CD14-positive monocyte (primary cell): ENCODE measurements around the gene CES2. TPM values are rescaled to one million over a fixed set of nuclear protein-coding genes. Genes with fewer than 3 reads are reported as not detected.

Source experiments
- DNase-seq, 3 donors: peaks; one replicate each; pipeline ENCODE4 v3.0.0-alpha.2; 2011 to 2022
- H2AFZ ChIP-seq: 2 replicates; pipeline ENCODE4 v1.6.0; 2012; ENCODE audit warnings: mild to moderate bottlenecking, low read depth, low read length, inconsistent platforms; ENCODE audit not compliant: insufficient read depth, poor library complexity, severe bottlenecking
- H3K27ac ChIP-seq, 2 donors: 1 replicate in 1 of 2; 2 replicates in 1 of 2; pipeline ENCODE4 v1.5.1; 2012 to 2013; ENCODE audit warnings: low read length in 2 of 2, control low read depth in 1 of 2, inconsistent platforms in 1 of 2, low read depth in 1 of 2, mild to moderate bottlenecking in 1 of 2
- H3K27me3 ChIP-seq, 2 donors: one replicate each; pipeline versions ENCODE4 v1.6.0 to v1.6.1; 2011 to 2013; ENCODE audit warnings: low read length in 2 of 2; ENCODE audit not compliant: control insufficient read depth in 2 of 2, insufficient read depth in 2 of 2
- H3K36me3 ChIP-seq, 2 donors: replicated peaks in 1 of 2; 1 replicate in 1 of 2; 2 replicates in 1 of 2; pipeline versions ENCODE4 v1.5.1 to v1.6.1; 2012 to 2013; ENCODE audit warnings: low read length in 2 of 2, control low read depth in 1 of 2, inconsistent platforms in 1 of 2, mild to moderate bottlenecking in 1 of 2; ENCODE audit not compliant: insufficient read depth in 2 of 2, control insufficient read depth in 1 of 2
- H3K4me1 ChIP-seq, 2 donors: 1 replicate in 1 of 2; 2 replicates in 1 of 2; pipeline versions ENCODE4 v1.5.1 to v1.6.1; 2012 to 2013; ENCODE audit warnings: low read length in 2 of 2, control low read depth in 1 of 2, inconsistent platforms in 1 of 2, mild to moderate bottlenecking in 1 of 2, moderate library complexity in 1 of 2; ENCODE audit not compliant: insufficient read depth in 2 of 2, control insufficient read depth in 1 of 2
- H3K4me2 ChIP-seq: replicated peaks from 2 replicates; pipeline ENCODE3; 2012; ENCODE audit warnings: low read length, moderate library complexity, mild to moderate bottlenecking; ENCODE audit not compliant: poor library complexity, severe bottlenecking; ENCODE audit errors: extremely low read depth
- H3K4me3 ChIP-seq, 3 experiments: fragments of 200-600 bp in 1 of 3; sonication (generic) in 1 of 3; replicated peaks in 1 of 3; 1 replicate in 2 of 3; 2 replicates in 1 of 3; pipeline ENCODE4 v1.5.1; 2011 to 2013; ENCODE audit warnings: low read length in 3 of 3, mild to moderate bottlenecking in 3 of 3, control low read depth in 2 of 3, low read depth in 2 of 3, inconsistent platforms in 1 of 3, moderate library complexity in 1 of 3
- H3K79me2 ChIP-seq: 2 replicates; pipeline ENCODE4 v1.6.0; 2012; ENCODE audit warnings: mild to moderate bottlenecking, control low read depth, inconsistent platforms, low read length, moderate library complexity; ENCODE audit not compliant: insufficient read depth
- H3K9ac ChIP-seq: 2 replicates; pipeline ENCODE4 v1.6.0; 2017; ENCODE audit warnings: low read length, mild to moderate bottlenecking; ENCODE audit not compliant: insufficient read depth, poor library complexity, severe bottlenecking
- H3K9me3 ChIP-seq, 2 donors: replicated peaks in 1 of 2; 1 replicate in 1 of 2; 2 replicates in 1 of 2; pipeline versions ENCODE4 v1.5.1 to v1.6.1; 2012 to 2013; ENCODE audit warnings: low read length in 2 of 2, control low read depth in 1 of 2; ENCODE audit not compliant: control insufficient read depth in 1 of 2, insufficient read depth in 1 of 2
- H4K20me1 ChIP-seq: 2 replicates; pipeline ENCODE4 v1.6.0; 2012; ENCODE audit warnings: mild to moderate bottlenecking, low read length, control low read depth, moderate library complexity; ENCODE audit not compliant: insufficient read depth
- H3K27ac Mint-ChIP-seq, 7 donors: one replicate each; pipeline ENCODE4 v1.8.0; 2020; ENCODE audit warnings: mild to moderate bottlenecking in 7 of 7, mixed read lengths in 7 of 7, moderate library complexity in 6 of 7, inconsistent platforms in 2 of 7
- H3K27me3 Mint-ChIP-seq, 3 donors: one replicate each; pipeline ENCODE4 v1.8.0; 2021 to 2022; ENCODE audit warnings: low read depth in 3 of 3, mild to moderate bottlenecking in 3 of 3, mixed read lengths in 3 of 3, moderate library complexity in 3 of 3, inconsistent platforms in 1 of 3
- H3K36me3 Mint-ChIP-seq, 2 donors: one replicate each; pipeline ENCODE4 v1.8.0; 2020; ENCODE audit warnings: mixed read lengths in 2 of 2, inconsistent platforms in 1 of 2, mild to moderate bottlenecking in 1 of 2
- H3K4me1 Mint-ChIP-seq: one replicate; pipeline ENCODE4 v1.8.0; 2020; ENCODE audit warnings: mild to moderate bottlenecking, mixed read lengths
- H3K4me3 Mint-ChIP-seq, 2 donors: one replicate each; pipeline ENCODE4 v1.8.0; 2020; ENCODE audit warnings: mild to moderate bottlenecking in 2 of 2, mixed read lengths in 2 of 2, moderate library complexity in 1 of 2
- H3K9me3 Mint-ChIP-seq, 7 donors: one replicate each; pipeline ENCODE4 v1.8.0; 2020 to 2022; ENCODE audit warnings: mixed read lengths in 7 of 7, mild to moderate bottlenecking in 6 of 7, moderate library complexity in 6 of 7, inconsistent platforms in 2 of 7
- WGBS: methylation state at CpG from one replicate; pipeline ENCODE4 v1.1.5; 2013; ENCODE audit warnings: missing lambda C conversion rate; ENCODE audit not compliant: insufficient coverage; 5-methylcytosine and 5-hydroxymethylcytosine counted together
- intact Hi-C, 2 donors: fragments of 100-400 bp; cut with micrococcal nuclease; formaldehyde crosslinking; loops; one replicate each; pipeline versions ENCODE4 v1.15.0 to v1.15.1; 2023
- polyA plus RNA-seq, 3 donors: library from polyadenylated mRNA; depleted of rRNA in 1 of 3; unstranded in 2 of 3; stranded (reverse) in 1 of 3; fragments of 300-500 nt in 2 of 3; fragments of >200 nt in 1 of 3; fragmentation: Illumina TruSeq in 2 of 3; gene quantifications; 1 replicate in 2 of 3; 2 replicates in 1 of 3; pipeline ENCODE4 v1.2.3, GENCODE V29; 2012 to 2021
- TF ChIP-seq, protein P1 (sequence below): fragments of 200-600 bp; IDR thresholded peaks from one replicate; pipeline ENCODE4 v1.8.0; 2022; ENCODE audit warnings: antibody characterized with exemption, mild to moderate bottlenecking

CES2 gene
- polyA plus RNA-seq, 3 donors, result 14.0 to 29.0 (median 23.2) TPM

GRCh38 chr16:66915041-66915440 is 20.3 kb upstream of the CES2 start:
- TF ChIP-seq, protein P1, sequence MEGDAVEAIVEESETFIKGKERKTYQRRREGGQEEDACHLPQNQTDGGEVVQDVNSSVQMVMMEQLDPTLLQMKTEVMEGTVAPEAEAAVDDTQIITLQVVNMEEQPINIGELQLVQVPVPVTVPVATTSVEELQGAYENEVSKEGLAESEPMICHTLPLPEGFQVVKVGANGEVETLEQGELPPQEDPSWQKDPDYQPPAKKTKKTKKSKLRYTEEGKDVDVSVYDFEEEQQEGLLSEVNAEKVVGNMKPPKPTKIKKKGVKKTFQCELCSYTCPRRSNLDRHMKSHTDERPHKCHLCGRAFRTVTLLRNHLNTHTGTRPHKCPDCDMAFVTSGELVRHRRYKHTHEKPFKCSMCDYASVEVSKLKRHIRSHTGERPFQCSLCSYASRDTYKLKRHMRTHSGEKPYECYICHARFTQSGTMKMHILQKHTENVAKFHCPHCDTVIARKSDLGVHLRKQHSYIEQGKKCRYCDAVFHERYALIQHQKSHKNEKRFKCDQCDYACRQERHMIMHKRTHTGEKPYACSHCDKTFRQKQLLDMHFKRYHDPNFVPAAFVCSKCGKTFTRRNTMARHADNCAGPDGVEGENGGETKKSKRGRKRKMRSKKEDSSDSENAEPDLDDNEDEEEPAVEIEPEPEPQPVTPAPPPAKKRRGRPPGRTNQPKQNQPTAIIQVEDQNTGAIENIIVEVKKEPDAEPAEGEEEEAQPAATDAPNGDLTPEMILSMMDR, result no peak
- Histone ChIP-seq H3K4me3 (no peak overlapping the region), H3K36me3 (no peaks in the 10 kb centered on the region), H3K27ac (no peak overlapping the region), H3K79me2 (no peaks in the 10 kb centered on the region), H3K9ac (no peak overlapping the region), H3K9me3 (no peaks in the 10 kb centered on the region), H4K20me1 (no peaks in the 10 kb centered on the region), H3K27me3 (peaks cover 0 to 8% of the 10 kb centered on the region in 2 donors), H3K4me1 (no peaks in the 10 kb centered on the region), H3K4me2 (no peak overlapping the region), H2AFZ (no peak overlapping the region)
- Mint-ChIP-seq H3K27ac (no peak overlapping the region), H3K36me3 (no peaks in the 10 kb centered on the region), H3K4me1 (no peaks in the 10 kb centered on the region), H3K9me3 (no peaks in the 10 kb centered on the region), H3K4me3 (no peak overlapping the region), H3K27me3 (peaks cover 5 to 17% (median 10%) of the 10 kb centered on the region in 3 donors)
- 100% methylated on average over 1 of the region's 7 CpGs for WGBS
- DNase-seq, result no peak
- intact Hi-C loops, result no loop called here

DNA sequence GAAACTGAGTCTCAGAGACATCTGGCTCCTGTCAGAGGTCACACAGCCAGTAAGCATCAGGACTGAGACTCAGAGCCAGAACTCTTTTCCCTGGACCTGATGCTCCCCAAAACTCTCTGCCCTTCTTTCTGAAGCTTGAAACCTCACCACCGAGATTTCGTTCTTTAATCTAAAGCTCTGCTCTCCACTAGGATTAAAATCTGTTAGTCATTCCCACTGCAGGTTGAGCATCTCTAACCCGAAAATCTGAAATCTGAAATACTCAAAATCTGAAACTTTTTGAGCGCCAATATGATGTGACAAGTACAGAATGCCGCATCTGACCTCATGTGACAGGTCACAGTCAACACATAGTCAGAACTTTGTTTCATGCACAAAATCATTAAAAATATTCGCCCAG is 18.8 kb upstream of the CES2 start:
- Histone ChIP-seq H2AFZ (no peak overlapping the region), H3K27me3 (peaks cover 0 to 19% of the 10 kb centered on the region in 2 donors)
- H3K27ac Mint-ChIP-seq, result no peak overlapping the region

More for the DNA sequence above, 18.8 kb upstream of the CES2 start:
- no peak overlapping the region for H3K27ac ChIP-seq
- no peak overlapping the region for H3K4me2 ChIP-seq
- peaks cover 13 to 26% (median 16%) of the 10 kb centered on the region in 3 donors for H3K27me3 Mint-ChIP-seq
- H3K79me2 ChIP-seq, result no peaks in the 10 kb centered on the region
- WGBS, result 83% methylated on average over 5 of the region's 6 CpGs
- H4K20me1 ChIP-seq, result no peaks in the 10 kb centered on the region
- no peaks in the 10 kb centered on the region for H3K36me3 Mint-ChIP-seq
- no peak for DNase-seq
- intact Hi-C loops, result no loop called here
- H3K9ac ChIP-seq, result no peak overlapping the region
- no peak overlapping the region for H3K4me3 Mint-ChIP-seq
- H3K36me3 ChIP-seq, result no peaks in the 10 kb centered on the region
- H3K4me1 Mint-ChIP-seq, result no peaks in the 10 kb centered on the region
- H3K4me1 ChIP-seq, result no peaks in the 10 kb centered on the region
- TF ChIP-seq, protein P1, result no peak
- H3K4me3 ChIP-seq, result no peak overlapping the region
- no peaks in the 10 kb centered on the region for H3K9me3 Mint-ChIP-seq
- no peaks in the 10 kb centered on the region for H3K9me3 ChIP-seq
